H9 (cell line): ENCODE data around the gene SPECC1. TPM values are rescaled to one million over a fixed set of nuclear protein-coding genes. Genes with fewer than 3 reads are reported as not detected.

Experiments used
- DNase-seq: peaks from one replicate; pipeline ENCODE4 v3.0.0-alpha.2; 2017
- H2AFZ ChIP-seq: one replicate; pipeline ENCODE4 v1.6.1; 2013; ENCODE audit warnings: mild to moderate bottlenecking, low read length, control low read depth, moderate library complexity
- H2AK5ac ChIP-seq: 2 replicates; pipeline ENCODE4 v1.6.1; 2013; ENCODE audit warnings: low read length, control low read depth, mixed read lengths; ENCODE audit not compliant: insufficient read length
- H2BK120ac ChIP-seq: one replicate; pipeline ENCODE4 v1.6.1; 2013; ENCODE audit warnings: low read depth, mild to moderate bottlenecking, low read length, control low read depth, inconsistent platforms; ENCODE audit not compliant: poor library complexity, severe bottlenecking
- H2BK12ac ChIP-seq: 2 replicates; pipeline ENCODE4 v1.6.1; 2013; ENCODE audit warnings: low read length, control low read depth, mixed read lengths, low read depth; ENCODE audit not compliant: insufficient read length
- H2BK15ac ChIP-seq: 2 replicates; pipeline ENCODE4 v1.6.1; 2013; ENCODE audit warnings: low read depth, low read length, control low read depth
- H2BK20ac ChIP-seq: one replicate; pipeline ENCODE4 v1.6.1; 2013; ENCODE audit warnings: low read depth, mild to moderate bottlenecking, low read length, control low read depth, inconsistent platforms; ENCODE audit not compliant: poor library complexity, severe bottlenecking
- H2BK5ac ChIP-seq: 2 replicates; pipeline ENCODE4 v1.6.1; 2013; ENCODE audit warnings: low read length, control low read depth, mixed read lengths; ENCODE audit not compliant: insufficient read length
- H3K14ac ChIP-seq: 2 replicates; pipeline ENCODE4 v1.6.1; 2013; ENCODE audit warnings: low read length, control low read depth; ENCODE audit not compliant: insufficient read depth
- H3K18ac ChIP-seq: 2 replicates; pipeline ENCODE4 v1.6.1; 2013; ENCODE audit warnings: low read depth, mild to moderate bottlenecking, mixed read lengths, low read length, control low read depth; ENCODE audit not compliant: insufficient read length
- H3K23ac ChIP-seq: 2 replicates; pipeline ENCODE4 v1.6.1; 2013; ENCODE audit warnings: low read length, control low read depth, mixed read lengths, low read depth; ENCODE audit not compliant: insufficient read length
- H3K23me2 ChIP-seq: 2 replicates; pipeline ENCODE4 v1.6.1; 2013; ENCODE audit warnings: low read depth, mild to moderate bottlenecking, mixed read lengths, low read length, control low read depth; ENCODE audit not compliant: insufficient read length, poor library complexity, severe bottlenecking
- H3K27ac ChIP-seq: 2 replicates; pipeline ENCODE4 v1.5.1; 2013; ENCODE audit warnings: low read length, control low read depth, mixed read lengths, low read depth; ENCODE audit not compliant: insufficient read length
- H3K27me3 ChIP-seq: 2 replicates; pipeline ENCODE4 v1.6.1; 2013; ENCODE audit warnings: low read length, control low read depth, inconsistent platforms; ENCODE audit not compliant: insufficient read depth
- H3K4ac ChIP-seq: 2 replicates; pipeline ENCODE4 v1.6.1; 2013; ENCODE audit warnings: low read depth, mild to moderate bottlenecking, control low read depth, inconsistent platforms, low read length, moderate library complexity
- H3K4me1 ChIP-seq: 2 replicates; pipeline ENCODE4 v1.6.1; 2013; ENCODE audit warnings: low read length, control low read depth, inconsistent platforms; ENCODE audit not compliant: insufficient read depth
- H3K4me2 ChIP-seq: 2 replicates; pipeline ENCODE4 v1.6.1; 2013; ENCODE audit warnings: low read length, control low read depth, mixed read lengths; ENCODE audit not compliant: insufficient read length, insufficient read depth
- H3K56ac ChIP-seq: 2 replicates; pipeline ENCODE4 v1.6.1; 2013; ENCODE audit warnings: low read depth, mild to moderate bottlenecking, mixed read lengths, low read length, control low read depth; ENCODE audit not compliant: insufficient read length
- H3K79me1 ChIP-seq: 2 replicates; pipeline ENCODE4 v1.6.1; 2013; ENCODE audit warnings: low read depth, mild to moderate bottlenecking, moderate library complexity, low read length, control low read depth, inconsistent platforms; ENCODE audit not compliant: insufficient read depth, poor library complexity, severe bottlenecking
- H3K79me2 ChIP-seq: 2 replicates; pipeline ENCODE4 v1.6.1; 2013; ENCODE audit warnings: low read length, control low read depth, inconsistent platforms; ENCODE audit not compliant: insufficient read depth
- H3K9ac ChIP-seq: 2 replicates; pipeline ENCODE4 v1.6.1; 2013; ENCODE audit warnings: low read length, control low read depth, mixed read lengths; ENCODE audit not compliant: insufficient read length; ENCODE audit errors: extremely low read depth
- H3K9me3 ChIP-seq: one replicate; pipeline ENCODE4 v1.6.1; 2013; ENCODE audit warnings: low read depth, low read length, inconsistent platforms; ENCODE audit not compliant: control insufficient read depth
- H3T11ph ChIP-seq: one replicate; pipeline ENCODE4 v1.6.1; 2013; ENCODE audit warnings: mild to moderate bottlenecking, low read length, control low read depth, inconsistent platforms
- H4K20me1 ChIP-seq: one replicate; pipeline ENCODE4 v1.6.1; 2013; ENCODE audit not compliant: control insufficient read depth, insufficient read length, insufficient read depth
- H4K5ac ChIP-seq: 2 replicates; pipeline ENCODE4 v1.6.1; 2013; ENCODE audit warnings: low read depth, mild to moderate bottlenecking, mixed read lengths, low read length, control low read depth; ENCODE audit not compliant: insufficient read length
- H4K8ac ChIP-seq: replicated peaks from 2 replicates; pipeline ENCODE4 v1.6.1; 2013; ENCODE audit warnings: low read length, control low read depth, mixed read lengths, low read depth; ENCODE audit not compliant: insufficient read length
- H4K91ac ChIP-seq: 2 replicates; pipeline ENCODE4 v1.6.1; 2013; ENCODE audit warnings: low read depth, mild to moderate bottlenecking, moderate library complexity, mixed read lengths, low read length, control low read depth; ENCODE audit not compliant: insufficient read length
- H3K27ac Mint-ChIP-seq, 3 experiments: 2 replicates in 2 of 3; 3 replicates in 1 of 3; pipeline ENCODE4 v1.8.0; 2020 to 2021; ENCODE audit warnings: mixed read lengths in 3 of 3, mild to moderate bottlenecking in 1 of 3, moderate library complexity in 1 of 3
- H3K27me3 Mint-ChIP-seq: 2 replicates; pipeline ENCODE4 v1.8.0; 2021; ENCODE audit warnings: low read depth, mild to moderate bottlenecking, moderate library complexity, mixed read lengths
- H3K36me3 Mint-ChIP-seq, 3 experiments: 2 replicates in 2 of 3; 3 replicates in 1 of 3; pipeline ENCODE4 v1.8.0; 2020 to 2021; ENCODE audit warnings: low read depth in 3 of 3, mixed read lengths in 3 of 3; ENCODE audit not compliant: insufficient read depth in 1 of 3
- H3K4me1 Mint-ChIP-seq, 2 experiments: 2 replicates each; pipeline ENCODE4 v1.8.0; 2020; ENCODE audit warnings: mixed read lengths in 2 of 2
- H3K4me3 Mint-ChIP-seq, 2 experiments: 2 replicates in 1 of 2; 3 replicates in 1 of 2; pipeline ENCODE4 v1.8.0; 2020 to 2021; ENCODE audit warnings: mild to moderate bottlenecking in 2 of 2, mixed read lengths in 2 of 2, moderate library complexity in 1 of 2
- H3K9me3 Mint-ChIP-seq, 2 experiments: 2 replicates in 1 of 2; 3 replicates in 1 of 2; pipeline ENCODE4 v1.8.0; 2020; ENCODE audit warnings: mild to moderate bottlenecking in 2 of 2, mixed read lengths in 2 of 2, moderate library complexity in 1 of 2
- WGBS: extraction: QIAGEN DNeasy Blood & Tissue Kit; methylation state at CpG from one replicate; pipeline ENCODE4 v1.1.7; 2013; ENCODE audit warnings: missing lambda C conversion rate, low lambda C conversion rate, mixed read lengths; ENCODE audit not compliant: insufficient read length; ENCODE audit errors: extremely low coverage; 5-methylcytosine and 5-hydroxymethylcytosine counted together
- total RNA-seq: library from RNA; stranded (reverse); gene quantifications from 2 replicates; pipeline ENCODE4 v1.2.1, GENCODE V29; 2021
- TF ChIP-seq, protein P1 (sequence below): fragments of 200-600 bp; sonication (generic); conservative IDR thresholded peaks from 3 replicates; pipeline ENCODE4 v1.8.0; 2021; ENCODE audit warnings: antibody characterized with exemption, mild to moderate bottlenecking

Gene SPECC1
- total RNA-seq, 1 experiment from 2014 or later: 65.7 TPM

DNA sequence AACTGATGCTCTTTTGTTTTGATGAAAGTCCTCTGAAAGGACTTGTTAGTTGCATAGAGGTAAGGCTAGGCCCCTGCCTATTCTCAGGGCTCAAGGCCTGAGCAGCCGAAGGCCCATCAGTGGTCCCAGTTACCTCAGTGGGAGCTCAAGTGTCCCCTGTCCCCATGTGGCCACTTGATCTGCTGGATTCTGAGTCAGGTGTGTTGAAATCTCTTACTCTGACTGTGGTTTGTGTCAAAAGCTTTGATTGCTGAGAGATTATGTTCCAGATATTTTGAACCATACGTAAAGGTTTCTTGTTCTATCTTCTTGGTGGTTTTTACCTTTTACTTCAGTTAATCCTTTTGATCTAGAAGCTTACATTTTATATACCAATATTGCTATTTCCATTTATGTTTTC lies 266.5 kb downstream of the SPECC1 start:
- Histone ChIP-seq H4K20me1 (no peaks in the 10 kb centered on the region), H3K4me2 (no peak overlapping the region), H2BK120ac (no peak overlapping the region), H3K4ac (no peak overlapping the region), H4K5ac (no peak overlapping the region), H3K23ac (no peak overlapping the region), H3K14ac (no peak overlapping the region), H3K18ac (no peak overlapping the region), H3K9me3 (no peaks in the 10 kb centered on the region), H3K79me2 (no peaks in the 10 kb centered on the region), H3T11ph (no peak overlapping the region), H2BK15ac (no peak overlapping the region), H3K56ac (no peak overlapping the region), H4K91ac (no peak overlapping the region), H3K23me2 (no peaks in the 10 kb centered on the region), H3K4me1 (no peaks in the 10 kb centered on the region), H3K79me1 (no peaks in the 10 kb centered on the region), H2AFZ (no peak overlapping the region), H3K27ac (no peak overlapping the region), H4K8ac (no peak overlapping the region), H2BK20ac (no peak overlapping the region), H2BK12ac (no peak overlapping the region), H2AK5ac (no peak overlapping the region), H3K27me3 (no peaks in the 10 kb centered on the region), H3K9ac (no peak overlapping the region), H2BK5ac (no peak overlapping the region)
- H3K36me3 Mint-ChIP-seq: peaks cover 3 to 21% (median 8%) of the 10 kb centered on the region in 3 experiments; a peak in 5 of 7 replicates
- no CpG with 5 or more reads among the region's 2 CpGs for WGBS
- H3K27ac Mint-ChIP-seq: 0 out of 7 replicates have a peak overlapping the region, but pooled peaks of 1 of the 3 experiments have one; percentile 10
- H3K9me3 Mint-ChIP-seq: no peaks in the 10 kb centered on the region
- DNase-seq: no peak
- no peaks in the 10 kb centered on the region for H3K27me3 Mint-ChIP-seq
- peaks cover 10 to 14% of the 10 kb centered on the region in 2 experiments for H3K4me1 Mint-ChIP-seq
- TF ChIP-seq, protein P1, sequence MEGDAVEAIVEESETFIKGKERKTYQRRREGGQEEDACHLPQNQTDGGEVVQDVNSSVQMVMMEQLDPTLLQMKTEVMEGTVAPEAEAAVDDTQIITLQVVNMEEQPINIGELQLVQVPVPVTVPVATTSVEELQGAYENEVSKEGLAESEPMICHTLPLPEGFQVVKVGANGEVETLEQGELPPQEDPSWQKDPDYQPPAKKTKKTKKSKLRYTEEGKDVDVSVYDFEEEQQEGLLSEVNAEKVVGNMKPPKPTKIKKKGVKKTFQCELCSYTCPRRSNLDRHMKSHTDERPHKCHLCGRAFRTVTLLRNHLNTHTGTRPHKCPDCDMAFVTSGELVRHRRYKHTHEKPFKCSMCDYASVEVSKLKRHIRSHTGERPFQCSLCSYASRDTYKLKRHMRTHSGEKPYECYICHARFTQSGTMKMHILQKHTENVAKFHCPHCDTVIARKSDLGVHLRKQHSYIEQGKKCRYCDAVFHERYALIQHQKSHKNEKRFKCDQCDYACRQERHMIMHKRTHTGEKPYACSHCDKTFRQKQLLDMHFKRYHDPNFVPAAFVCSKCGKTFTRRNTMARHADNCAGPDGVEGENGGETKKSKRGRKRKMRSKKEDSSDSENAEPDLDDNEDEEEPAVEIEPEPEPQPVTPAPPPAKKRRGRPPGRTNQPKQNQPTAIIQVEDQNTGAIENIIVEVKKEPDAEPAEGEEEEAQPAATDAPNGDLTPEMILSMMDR: no peak
- H3K4me3 Mint-ChIP-seq: no peak overlapping the region
